DND-41 (cell line): ENCODE data around the gene LYAR.

Experiments used
- ATAC-seq: fragments of 200-7000 bp; cut with Tn5 transposase; 3 replicates; pipeline ENCODE4 v1.9.1; 2021; ENCODE audit warnings: low read depth; ENCODE audit not compliant: insufficient read depth
- DNase-seq: peaks from one replicate; pipeline ENCODE4 v3.0.0-alpha.2; 2020
- H2AFZ ChIP-seq: 2 replicates; pipeline ENCODE4 v1.6.0; 2012; ENCODE audit warnings: low read depth, low read length
- H3K27ac ChIP-seq: 2 replicates; pipeline ENCODE4 v1.5.1; 2012; ENCODE audit warnings: low read length, inconsistent platforms
- H3K27me3 ChIP-seq: fragments of 200-600 bp; sonication (generic); 2 replicates; pipeline ENCODE4 v1.6.0; 2012; ENCODE audit warnings: low read length, mild to moderate bottlenecking, inconsistent platforms; ENCODE audit not compliant: insufficient read depth, poor library complexity
- H3K36me3 ChIP-seq: 2 replicates; pipeline ENCODE4 v1.5.1; 2012; ENCODE audit warnings: low read length, inconsistent platforms; ENCODE audit not compliant: insufficient read depth
- H3K4me1 ChIP-seq: 2 replicates; pipeline ENCODE4 v1.5.1; 2012; ENCODE audit warnings: mild to moderate bottlenecking, low read length; ENCODE audit not compliant: insufficient read depth
- H3K4me2 ChIP-seq: 2 replicates; pipeline ENCODE4 v1.6.0; 2012; ENCODE audit warnings: mild to moderate bottlenecking, moderate library complexity, low read length, inconsistent platforms; ENCODE audit not compliant: insufficient read depth
- H3K4me3 ChIP-seq, 2 experiments: fragments of 200-600 bp in 1 of 2; shearing (Covaris generic) in 1 of 2; 2 replicates each; pipeline ENCODE4 v1.5.1; 2012 to 2016; ENCODE audit warnings: inconsistent platforms in 2 of 2, low read length in 2 of 2, mild to moderate bottlenecking in 2 of 2, low read depth in 1 of 2, moderate library complexity in 1 of 2
- H3K79me2 ChIP-seq: 2 replicates; pipeline ENCODE4 v1.6.0; 2012; ENCODE audit warnings: low read length, inconsistent platforms; ENCODE audit not compliant: insufficient read depth
- H3K9ac ChIP-seq: 2 replicates; pipeline ENCODE4 v1.6.0; 2012; ENCODE audit warnings: low read depth, mild to moderate bottlenecking, inconsistent platforms, low read length, moderate library complexity
- H3K9me3 ChIP-seq: 2 replicates; pipeline ENCODE4 v1.5.1; 2012; ENCODE audit warnings: low read length, moderate library complexity, mild to moderate bottlenecking, inconsistent platforms; ENCODE audit not compliant: insufficient read depth, severe bottlenecking
- H4K20me1 ChIP-seq: 2 replicates; pipeline ENCODE4 v1.6.0; 2012; ENCODE audit warnings: low read length; ENCODE audit not compliant: insufficient read depth
- CTCF ChIP-seq: IDR thresholded peaks from 2 replicates; pipeline ENCODE4 v1.5.1; 2012; ENCODE audit warnings: borderline replicate concordance, low read length, moderate library complexity, mild to moderate bottlenecking; ENCODE audit not compliant: poor library complexity, severe bottlenecking; ENCODE audit errors: extremely low read depth
- EZH2 ChIP-seq: IDR thresholded peaks from 3 replicates; pipeline ENCODE4 v1.6.1; 2012; ENCODE audit warnings: borderline replicate concordance, low read depth, mild to moderate bottlenecking, moderate library complexity, low read length, inconsistent platforms; ENCODE audit not compliant: severe bottlenecking

Gene LYAR

GRCh38 chr4:4296283-4296846 lies 6.4 kb upstream of the LYAR start:
- ATAC-seq (no peak), DNase-seq (no peak)
- H2AFZ ChIP-seq: no peak overlapping the region
- no peaks in the 10 kb centered on the region for H3K9me3 ChIP-seq
- H3K4me1 ChIP-seq: peaks cover 9% of the 10 kb centered on the region
- no peak overlapping the region for H3K4me3 ChIP-seq
- no peaks in the 10 kb centered on the region for H3K27me3 ChIP-seq
- H3K36me3 ChIP-seq: peaks cover 15% of the 10 kb centered on the region; the same call in 1 of the 2 replicates
- TF ChIP-seq CTCF (no peak), EZH2 (no peak)
- H4K20me1 ChIP-seq: peaks cover 19% of the 10 kb centered on the region; the same call in 1 of the 2 replicates
- H3K27ac ChIP-seq: no peak overlapping the region
- H3K79me2 ChIP-seq: peaks cover 76% of the 10 kb centered on the region
- no peak overlapping the region for H3K4me2 ChIP-seq
- H3K9ac ChIP-seq: no peak overlapping the region

DNA sequence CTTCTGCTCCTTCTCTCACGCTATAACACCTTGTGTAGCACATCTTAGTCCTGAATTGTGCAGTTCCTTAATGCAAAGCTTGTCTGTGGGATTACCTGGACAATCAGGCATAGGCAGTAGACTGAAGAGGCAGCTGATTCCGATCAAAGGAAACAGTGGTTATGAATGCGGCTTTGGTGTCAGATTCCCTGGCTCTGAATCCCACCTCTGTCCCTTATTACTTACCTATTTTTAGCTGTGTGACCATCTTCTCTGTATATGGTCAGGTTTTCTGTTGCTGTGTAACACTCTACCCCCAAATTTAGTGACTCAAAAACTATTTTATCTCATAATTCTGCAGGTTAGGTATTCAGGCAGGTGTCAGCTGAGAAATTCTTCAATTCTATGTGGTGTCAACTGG lies 3.3 kb upstream of the LYAR start:
- H3K79me2 ChIP-seq: peaks cover 94% of the 10 kb centered on the region
- no peak overlapping the region for H3K9ac ChIP-seq

DNA sequence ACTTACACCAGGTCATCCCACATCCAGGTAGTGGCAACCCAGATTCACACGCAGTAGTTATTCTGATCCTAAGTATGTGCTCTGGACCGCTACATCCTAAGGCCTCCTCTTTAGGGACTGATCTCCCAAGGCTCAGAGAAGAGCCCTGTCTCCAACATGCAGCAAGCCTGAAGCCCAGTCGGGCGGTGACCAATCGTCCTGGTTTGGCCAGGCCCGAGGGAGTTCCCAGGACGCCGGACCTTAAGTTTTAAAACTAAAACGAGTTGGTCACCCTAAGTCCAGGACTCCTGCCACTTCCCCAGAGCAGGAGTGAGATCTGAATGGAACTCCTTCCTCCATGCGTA lies 385 bp downstream of the LYAR start:
- H3K27me3 ChIP-seq: no peaks in the 10 kb centered on the region
- H2AFZ ChIP-seq: peak overlapping the region; percentile 80
- DNase-seq: no peak
- peaks cover 23% of the 10 kb centered on the region for H3K36me3 ChIP-seq
- TF ChIP-seq EZH2 (no peak), CTCF (no peak)
- H3K4me3 ChIP-seq: peak overlapping the region; percentile 73 to 86
- H3K79me2 ChIP-seq: peaks cover 83% of the 10 kb centered on the region
- peak overlapping the region; percentile 86 for H3K4me2 ChIP-seq
- no peaks in the 10 kb centered on the region for H3K9me3 ChIP-seq
- ATAC-seq: peak; percentile 15
- H3K9ac ChIP-seq: peak overlapping the region; percentile 70
- peak overlapping the region; percentile 75 for H3K27ac ChIP-seq
- peaks cover 36% of the 10 kb centered on the region for H3K4me1 ChIP-seq
- peaks cover 16% of the 10 kb centered on the region; the same call in 1 of the 2 replicates for H4K20me1 ChIP-seq

More for the DNA sequence above, 3.3 kb upstream of the LYAR start:
- Histone ChIP-seq H3K9me3 (no peaks in the 10 kb centered on the region), H3K36me3 (peaks cover 9% of the 10 kb centered on the region; the same call in 1 of the 2 replicates), H3K4me3 (no peak overlapping the region), H3K4me2 (no peak overlapping the region), H3K27me3 (no peaks in the 10 kb centered on the region), H4K20me1 (peaks cover 16% of the 10 kb centered on the region; the same call in 1 of the 2 replicates), H3K27ac (no peak overlapping the region), H3K4me1 (peaks cover 27% of the 10 kb centered on the region), H2AFZ (no peak overlapping the region)
- TF ChIP-seq EZH2 (no peak), CTCF (no peak)
- DNase-seq: no peak
- no peak for ATAC-seq

GRCh38 chr4:4289055-4289454 lies 899 bp downstream of the LYAR start:
- H3K36me3 ChIP-seq: peaks cover 26% of the 10 kb centered on the region
- peak overlapping the region; percentile 75 for H3K27ac ChIP-seq
- no peaks in the 10 kb centered on the region for H3K9me3 ChIP-seq
- DNase-seq (no peak), ATAC-seq (no peak)
- H3K4me3 ChIP-seq: peak overlapping the region; percentile 73 to 86
- TF ChIP-seq CTCF (no peak), EZH2 (no peak)
- H3K9ac ChIP-seq: peak overlapping the region; percentile 70
- peaks cover 36% of the 10 kb centered on the region for H3K4me1 ChIP-seq
- peak overlapping the region; percentile 86 for H3K4me2 ChIP-seq
- H3K79me2 ChIP-seq: peaks cover 78% of the 10 kb centered on the region
- peaks cover 16% of the 10 kb centered on the region; the same call in 1 of the 2 replicates for H4K20me1 ChIP-seq
- no peaks in the 10 kb centered on the region for H3K27me3 ChIP-seq
- no peak overlapping the region for H2AFZ ChIP-seq
